Measurements from ENCODE around the gene FUT3.
"Not testable (repeated sequence)": the region's sequence is repeated elsewhere in the genome, so short reads cannot be mapped to it uniquely, and the experiment has no call there.

Gene FUT3

DNA sequence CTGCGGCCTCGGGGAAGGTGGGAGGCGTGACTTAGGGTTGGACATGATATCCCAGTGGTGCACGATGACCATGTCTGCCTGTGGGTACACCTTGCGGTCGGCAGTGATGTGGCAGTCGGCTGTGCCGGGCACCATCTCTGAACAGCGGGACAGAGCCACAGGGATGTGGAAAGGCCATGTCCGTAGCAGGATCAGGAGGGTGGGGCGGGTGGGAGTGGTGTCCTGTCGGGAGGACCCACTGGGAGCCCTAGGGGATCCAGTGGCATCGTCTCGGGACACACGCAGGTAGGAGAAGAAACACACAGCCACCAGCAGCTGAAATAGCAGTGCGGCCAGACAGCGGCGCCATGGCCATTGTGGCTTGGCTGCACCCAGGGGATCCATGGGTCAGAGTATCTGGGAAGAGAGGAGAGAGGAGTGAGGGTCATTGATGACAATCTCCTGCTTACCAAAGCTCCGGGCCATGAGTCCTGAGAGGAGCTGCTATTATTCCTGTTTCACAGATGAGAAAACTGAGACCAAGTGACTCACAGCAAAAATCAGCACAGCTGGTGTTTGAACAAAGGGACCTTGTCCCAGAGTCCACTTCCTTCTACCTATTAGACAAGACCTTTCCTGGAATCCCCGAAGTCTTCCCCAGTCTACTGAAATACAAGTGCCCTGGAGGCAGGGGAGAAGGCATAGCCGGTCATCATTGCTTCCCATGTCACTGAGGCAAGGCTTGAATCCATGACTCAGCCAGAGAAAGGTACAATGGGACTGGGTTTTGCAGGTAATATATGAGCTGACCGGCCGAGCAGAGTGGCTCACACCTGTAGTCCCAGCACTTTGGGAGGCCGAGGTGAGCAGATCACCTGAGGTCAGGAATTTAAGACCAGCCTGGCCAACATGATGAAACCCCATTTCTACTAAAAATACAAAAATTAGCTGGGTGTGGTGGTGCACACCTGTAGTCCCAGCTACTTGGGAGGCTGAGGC lies 6.5 kb downstream of the FUT3 start:
- no peaks in the 10 kb centered on the region for H3K9me3 ChIP-seq (ENCODE audit: insufficient read depth, low read length)
- no peaks in the 10 kb centered on the region for H3K4me1 ChIP-seq (ENCODE audit: low read length)
- H3K79me2 ChIP-seq (ENCODE audit: low read length) = no peaks in the 10 kb centered on the region
- peaks cover 12% of the 10 kb centered on the region; the same call in 1 of the 2 replicates for H3K27me3 ChIP-seq (ENCODE audit: low read depth, low read length)
- H3K36me3 ChIP-seq (replicated peaks; ENCODE audit: low read depth, low read length) = no peaks in the 10 kb centered on the region
- no peak overlapping the region for H3K4me3 ChIP-seq (ENCODE audit: low read length)
- H3K9ac ChIP-seq (ENCODE audit: low read length) = no peak overlapping the region
- H2AFZ ChIP-seq (ENCODE audit: low read depth, low read length) = no peak overlapping the region
- no peak overlapping the region for H3K4me2 ChIP-seq (ENCODE audit: low read length)
- no peak overlapping the region for H3K27ac ChIP-seq (ENCODE audit: low read length)
- TF ChIP-seq, protein P1, sequence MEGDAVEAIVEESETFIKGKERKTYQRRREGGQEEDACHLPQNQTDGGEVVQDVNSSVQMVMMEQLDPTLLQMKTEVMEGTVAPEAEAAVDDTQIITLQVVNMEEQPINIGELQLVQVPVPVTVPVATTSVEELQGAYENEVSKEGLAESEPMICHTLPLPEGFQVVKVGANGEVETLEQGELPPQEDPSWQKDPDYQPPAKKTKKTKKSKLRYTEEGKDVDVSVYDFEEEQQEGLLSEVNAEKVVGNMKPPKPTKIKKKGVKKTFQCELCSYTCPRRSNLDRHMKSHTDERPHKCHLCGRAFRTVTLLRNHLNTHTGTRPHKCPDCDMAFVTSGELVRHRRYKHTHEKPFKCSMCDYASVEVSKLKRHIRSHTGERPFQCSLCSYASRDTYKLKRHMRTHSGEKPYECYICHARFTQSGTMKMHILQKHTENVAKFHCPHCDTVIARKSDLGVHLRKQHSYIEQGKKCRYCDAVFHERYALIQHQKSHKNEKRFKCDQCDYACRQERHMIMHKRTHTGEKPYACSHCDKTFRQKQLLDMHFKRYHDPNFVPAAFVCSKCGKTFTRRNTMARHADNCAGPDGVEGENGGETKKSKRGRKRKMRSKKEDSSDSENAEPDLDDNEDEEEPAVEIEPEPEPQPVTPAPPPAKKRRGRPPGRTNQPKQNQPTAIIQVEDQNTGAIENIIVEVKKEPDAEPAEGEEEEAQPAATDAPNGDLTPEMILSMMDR (IDR thresholded peaks at IDR 0.05; ENCODE audit: low read depth, low read length) = no peak
- TF ChIP-seq EZH2phosphoT487 (IDR thresholded peaks at IDR 0.05; ENCODE audit: low read depth) = no peak
- no peaks in the 10 kb centered on the region for H4K20me1 ChIP-seq (ENCODE audit: insufficient read depth, low read length)

DNA sequence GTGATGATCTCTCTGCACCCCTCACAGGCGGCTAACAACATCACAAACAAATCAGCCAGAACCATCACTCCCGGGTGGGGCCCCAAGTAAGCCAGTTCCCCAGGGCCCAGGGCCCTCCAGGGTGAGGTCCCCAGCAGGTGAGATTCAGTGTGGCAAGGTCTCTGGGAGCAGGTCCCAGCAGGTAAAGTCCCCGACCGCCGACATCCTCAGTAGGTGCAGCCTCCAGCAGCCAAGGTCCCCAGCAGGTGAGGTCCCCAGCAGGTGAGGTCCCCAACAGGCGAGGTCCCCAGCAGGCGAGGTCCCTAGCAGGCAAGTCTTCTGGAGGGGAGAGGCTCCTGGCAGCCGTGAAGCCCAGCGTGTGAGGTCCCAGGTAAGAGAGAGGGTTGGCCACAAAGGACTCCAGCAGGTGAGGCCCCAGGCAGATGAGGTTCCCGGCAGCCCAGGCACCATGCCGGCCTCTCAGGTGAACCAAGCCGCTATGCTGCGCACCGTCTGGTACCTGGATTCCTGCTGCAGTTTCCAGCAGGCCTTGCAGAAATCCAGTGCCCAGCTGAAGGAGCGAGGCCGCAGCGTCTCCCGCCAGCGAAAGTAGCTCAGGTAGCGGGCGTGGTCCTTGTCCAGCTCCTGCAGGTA lies 7.8 kb downstream of the FUT3 start:
- Histone ChIP-seq H4K20me1 (ENCODE audit: insufficient read depth, low read length) (no peaks in the 10 kb centered on the region), H3K27ac (ENCODE audit: low read length) (no peak overlapping the region), H3K4me2 (ENCODE audit: low read length) (no peak overlapping the region), H3K79me2 (ENCODE audit: low read length) (no peaks in the 10 kb centered on the region), H3K4me3 (ENCODE audit: low read length) (no peak overlapping the region), H3K36me3 (replicated peaks; ENCODE audit: low read depth, low read length) (no peaks in the 10 kb centered on the region), H3K4me1 (ENCODE audit: low read length) (no peaks in the 10 kb centered on the region), H3K27me3 (ENCODE audit: low read depth, low read length) (peaks cover 4% of the 10 kb centered on the region; the same call in 1 of the 2 replicates), H3K9me3 (ENCODE audit: insufficient read depth, low read length) (no peaks in the 10 kb centered on the region), H2AFZ (ENCODE audit: low read depth, low read length) (no peak overlapping the region), H3K9ac (ENCODE audit: low read length) (no peak overlapping the region)
- no peak for TF ChIP-seq EZH2phosphoT487 (IDR thresholded peaks at IDR 0.05; ENCODE audit: low read depth)
- TF ChIP-seq, protein P1 (IDR thresholded peaks at IDR 0.05; ENCODE audit: low read depth, low read length) = no peak

DNA sequence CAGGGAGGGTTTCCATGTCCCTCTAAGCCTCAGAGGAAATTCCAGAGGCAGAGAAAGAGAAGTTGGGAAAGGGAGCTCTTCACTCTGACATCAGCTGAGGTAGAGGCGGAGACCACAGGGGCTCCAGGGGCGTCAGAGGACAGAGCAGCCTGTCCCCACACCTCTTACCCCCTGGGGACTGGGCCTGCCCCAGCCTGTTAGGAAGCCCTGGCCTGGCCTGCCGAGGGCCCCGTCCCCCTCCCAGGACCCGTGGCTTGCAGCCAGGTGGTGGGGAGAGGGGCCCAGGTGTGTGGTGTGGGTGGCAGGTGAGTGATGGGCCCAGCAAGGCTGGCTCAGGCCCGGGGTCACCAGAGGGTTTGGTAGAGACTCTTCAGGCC lies 9.5 kb downstream of the FUT3 start:
- H3K9me3 ChIP-seq (ENCODE audit: insufficient read depth, low read length); H4K20me1 ChIP-seq (ENCODE audit: insufficient read depth, low read length); H2AFZ ChIP-seq (ENCODE audit: low read depth, low read length): not testable (repeated sequence)

DNA sequence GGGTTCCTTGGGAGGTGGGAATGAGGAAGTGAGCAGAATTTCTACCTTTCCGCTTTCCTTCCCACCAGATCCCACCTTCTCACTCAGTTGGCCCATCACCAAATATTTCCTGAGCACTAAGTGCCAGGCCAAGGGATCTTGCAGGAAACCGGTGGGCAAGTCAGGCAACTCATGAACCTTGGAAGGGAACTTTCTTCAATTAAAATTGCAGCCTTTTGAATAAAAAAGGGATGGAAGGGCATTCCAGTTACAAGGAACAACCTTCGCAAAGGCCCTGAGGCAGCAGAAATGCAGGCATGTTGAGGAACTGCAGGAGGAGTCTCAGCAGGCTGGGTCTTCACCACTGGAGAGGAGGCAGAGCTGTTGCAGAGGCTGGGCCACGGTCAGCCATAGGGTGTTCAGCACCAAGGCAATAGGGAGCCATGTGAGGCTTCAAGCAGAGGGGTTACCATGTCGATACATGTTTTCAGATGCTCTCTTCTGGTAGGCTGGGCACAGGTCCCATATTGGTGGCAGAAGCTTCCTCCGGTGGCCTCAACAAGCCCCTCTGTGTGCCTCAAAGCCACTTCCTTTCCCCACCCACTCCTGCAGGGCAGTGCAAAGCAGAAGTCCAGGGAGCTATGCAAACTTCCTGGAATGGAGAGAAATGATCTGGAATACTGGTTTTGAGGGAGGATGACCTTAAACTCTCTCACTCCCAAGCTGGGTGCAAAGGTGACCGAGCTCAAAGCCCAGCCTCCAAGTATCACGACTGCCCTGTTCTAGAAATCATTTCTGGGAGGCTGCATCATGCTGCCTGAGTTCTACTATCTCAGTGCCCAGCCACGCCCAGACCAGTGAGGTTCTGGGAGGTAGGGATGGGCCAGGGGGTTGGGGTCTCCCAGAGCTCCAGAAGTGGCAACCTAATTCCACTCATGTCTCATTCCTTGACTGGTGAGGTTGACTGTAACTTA lies 11.9 kb downstream of the FUT3 start, which contains the start of gene FUT6:
Gene FUT6, minus strand, starts transcription at position 638 of the 953 bp plus-strand sequence. CDS start 7,135 bp downstream, outside the sequence.
- Histone ChIP-seq H3K9ac (ENCODE audit: low read length) (no peak within 1 kb of the TSS), H3K9me3 (ENCODE audit: insufficient read depth, low read length) (no peaks in the 10 kb centered on the region)
- TF ChIP-seq, protein P1 (IDR thresholded peaks at IDR 0.05; ENCODE audit: low read depth, low read length) = no peak
- no peak for TF ChIP-seq EZH2phosphoT487 (IDR thresholded peaks at IDR 0.05; ENCODE audit: low read depth)

More for the DNA sequence above, 9.5 kb downstream of the FUT3 start:
- not testable (repeated sequence) for H3K79me2 ChIP-seq (ENCODE audit: low read length); H3K4me2 ChIP-seq (ENCODE audit: low read length); H3K36me3 ChIP-seq (replicated peaks; ENCODE audit: low read depth, low read length); H3K4me3 ChIP-seq (ENCODE audit: low read length); H3K9ac ChIP-seq (ENCODE audit: low read length); H3K27ac ChIP-seq (ENCODE audit: low read length); H3K4me1 ChIP-seq (ENCODE audit: low read length); H3K27me3 ChIP-seq (ENCODE audit: low read depth, low read length)

More for the DNA sequence above, 11.9 kb downstream of the FUT3 start, which contains the start of gene FUT6:
- Histone ChIP-seq H3K4me2 (ENCODE audit: low read length) (no peak within 1 kb of the TSS), H3K4me3 (ENCODE audit: low read length) (no peak within 1 kb of the TSS), H2AFZ (ENCODE audit: low read depth, low read length) (no peak within 1 kb of the TSS), H3K79me2 (ENCODE audit: low read length) (no peaks in the 10 kb centered on the region), H3K4me1 (ENCODE audit: low read length) (no peaks in the 10 kb centered on the region), H3K27me3 (ENCODE audit: low read depth, low read length) (peaks cover 17% of the 10 kb centered on the region; the same call in 1 of the 2 replicates), H3K27ac (ENCODE audit: low read length) (no peak within 1 kb of the TSS), H3K36me3 (replicated peaks; ENCODE audit: low read depth, low read length) (no peaks in the 10 kb centered on the region), H4K20me1 (ENCODE audit: insufficient read depth, low read length) (no peaks in the 10 kb centered on the region)

Data from OCI-LY3 (cell line).